Neural crest cell (in vitro differentiated cells): ENCODE results near the gene GPR132. TPM values are rescaled to one million over a fixed set of nuclear protein-coding genes. Genes with fewer than 3 reads are reported as not detected.
A peak's percentile ranks its signal among the peaks of the same experiment; 100 is the strongest.

Experiments used
- DNase-seq: peaks from one replicate; pipeline ENCODE4 v3.0.0; 2021; ENCODE audit warnings: low read depth, mixed read lengths, low spot score
- H3K27ac Mint-ChIP-seq: one replicate; pipeline ENCODE4 v1.8.0; 2021; ENCODE audit warnings: mild to moderate bottlenecking, mixed read lengths; ENCODE audit not compliant: unreplicated experiment
- H3K27me3 Mint-ChIP-seq: 2 replicates; pipeline ENCODE4 v1.8.0; 2021; ENCODE audit warnings: low read depth, mild to moderate bottlenecking, mixed read lengths
- H3K36me3 Mint-ChIP-seq: 2 replicates; pipeline ENCODE4 v1.8.0; 2021; ENCODE audit warnings: low read depth, mild to moderate bottlenecking, mixed read lengths
- H3K4me1 Mint-ChIP-seq: 2 replicates; pipeline ENCODE4 v1.8.0; 2021; ENCODE audit warnings: mixed read lengths
- H3K4me3 Mint-ChIP-seq: one replicate; pipeline ENCODE4 v1.8.0; 2021; ENCODE audit warnings: mild to moderate bottlenecking, mixed read lengths
- H3K9me3 Mint-ChIP-seq: 2 replicates; pipeline ENCODE4 v1.8.0; 2021; ENCODE audit warnings: mixed read lengths
- total RNA-seq: library from RNA; stranded (reverse); gene quantifications from 2 replicates; pipeline ENCODE4 v1.2.1, GENCODE V29; 2021
- TF ChIP-seq, protein P1 (sequence below): fragments of 200-600 bp; sonication (generic); conservative IDR thresholded peaks from 2 replicates; pipeline ENCODE4 v1.5.0; 2021; ENCODE audit warnings: antibody characterized with exemption, mild to moderate bottlenecking

The GPR132 gene
- total RNA-seq, 1 donor from 2014 or later, result not detected

DNA sequence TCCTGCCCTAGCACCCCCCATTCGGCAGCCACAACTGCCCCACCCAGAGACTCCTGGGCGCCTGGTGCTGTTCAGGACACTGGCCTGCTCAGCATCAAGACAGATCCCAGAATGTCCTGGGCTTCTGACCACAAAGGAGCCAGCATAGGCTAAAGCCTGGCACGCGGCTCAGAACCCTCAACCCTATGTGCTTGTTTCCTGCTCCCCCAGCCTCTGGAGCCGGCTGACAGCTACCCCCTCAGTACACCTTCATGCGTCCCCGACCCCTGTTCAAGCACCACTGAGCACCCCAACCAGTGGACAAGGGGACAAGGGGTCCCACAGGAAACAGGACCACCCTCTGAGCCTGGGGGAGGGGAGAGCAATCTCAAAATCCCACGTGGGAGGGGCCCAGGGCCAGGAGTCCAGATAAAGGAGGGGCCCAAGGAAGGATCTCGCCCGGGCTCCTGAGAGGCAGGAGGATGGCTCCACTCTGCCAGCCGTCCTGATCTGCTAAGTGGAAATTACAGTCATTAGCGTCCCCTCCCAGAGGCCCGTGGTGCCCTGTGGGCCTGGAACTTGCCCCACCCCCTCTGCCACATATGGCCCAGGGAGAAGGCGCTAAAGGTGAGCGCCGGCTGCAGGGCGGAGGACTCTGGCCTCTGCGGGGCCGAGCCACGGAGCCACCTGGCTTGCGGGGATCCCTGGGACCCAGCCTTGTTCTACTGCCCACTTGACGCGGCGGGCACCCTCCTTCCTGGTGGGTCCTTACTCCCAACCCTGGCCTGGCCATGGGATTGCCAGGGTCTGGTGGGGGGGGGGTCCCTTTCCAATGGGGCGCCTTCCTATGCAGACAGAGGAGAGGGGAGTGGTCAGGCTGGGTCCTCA is 27.2 kb upstream of the GPR132 start:
- peak overlapping the region; percentile 77 for H3K4me3 Mint-ChIP-seq
- DNase-seq, result no peak
- H3K4me1 Mint-ChIP-seq, result peaks cover 11% of the 10 kb centered on the region
- peak overlapping the region; percentile 35 for H3K27ac Mint-ChIP-seq
- H3K9me3 Mint-ChIP-seq, result no peaks in the 10 kb centered on the region
- peaks cover 14% of the 10 kb centered on the region for H3K27me3 Mint-ChIP-seq
- TF ChIP-seq, protein P1, sequence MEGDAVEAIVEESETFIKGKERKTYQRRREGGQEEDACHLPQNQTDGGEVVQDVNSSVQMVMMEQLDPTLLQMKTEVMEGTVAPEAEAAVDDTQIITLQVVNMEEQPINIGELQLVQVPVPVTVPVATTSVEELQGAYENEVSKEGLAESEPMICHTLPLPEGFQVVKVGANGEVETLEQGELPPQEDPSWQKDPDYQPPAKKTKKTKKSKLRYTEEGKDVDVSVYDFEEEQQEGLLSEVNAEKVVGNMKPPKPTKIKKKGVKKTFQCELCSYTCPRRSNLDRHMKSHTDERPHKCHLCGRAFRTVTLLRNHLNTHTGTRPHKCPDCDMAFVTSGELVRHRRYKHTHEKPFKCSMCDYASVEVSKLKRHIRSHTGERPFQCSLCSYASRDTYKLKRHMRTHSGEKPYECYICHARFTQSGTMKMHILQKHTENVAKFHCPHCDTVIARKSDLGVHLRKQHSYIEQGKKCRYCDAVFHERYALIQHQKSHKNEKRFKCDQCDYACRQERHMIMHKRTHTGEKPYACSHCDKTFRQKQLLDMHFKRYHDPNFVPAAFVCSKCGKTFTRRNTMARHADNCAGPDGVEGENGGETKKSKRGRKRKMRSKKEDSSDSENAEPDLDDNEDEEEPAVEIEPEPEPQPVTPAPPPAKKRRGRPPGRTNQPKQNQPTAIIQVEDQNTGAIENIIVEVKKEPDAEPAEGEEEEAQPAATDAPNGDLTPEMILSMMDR, result no peak
- H3K36me3 Mint-ChIP-seq, result no peaks in the 10 kb centered on the region

DNA sequence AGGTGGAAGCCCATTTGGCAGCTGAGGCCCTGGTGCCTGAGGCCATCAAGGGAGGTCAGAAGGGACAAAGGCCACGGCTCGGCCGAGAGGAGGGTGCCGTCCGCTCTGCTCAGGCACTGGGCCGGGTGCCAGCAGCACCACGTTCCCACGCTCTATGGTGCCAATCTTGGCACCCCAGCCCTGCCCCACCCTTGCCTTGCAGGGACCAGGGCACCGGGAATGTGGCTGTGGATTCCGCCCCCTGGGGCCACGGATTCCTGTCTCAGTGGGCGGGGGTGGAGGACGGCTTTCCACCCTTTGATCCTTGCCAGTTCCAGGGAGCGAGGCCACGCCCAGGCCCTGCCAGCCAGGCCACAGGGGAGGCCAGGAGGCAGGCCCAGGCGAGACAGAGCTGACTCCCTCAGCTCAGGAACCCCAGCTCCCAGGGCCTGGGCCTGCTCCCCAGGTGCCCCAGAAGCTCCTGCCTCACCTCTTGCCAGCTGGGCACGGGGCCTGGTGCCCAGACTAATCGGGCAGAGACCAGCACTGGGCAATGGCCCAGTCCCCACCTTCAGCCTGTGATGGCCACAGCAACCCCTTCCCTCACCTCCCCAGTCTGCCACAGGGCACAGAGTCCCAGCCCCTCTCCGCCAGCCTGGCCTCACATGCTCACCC is 26.4 kb upstream of the GPR132 start:
- Mint-ChIP-seq H3K4me1 (peaks cover 11% of the 10 kb centered on the region), H3K9me3 (no peaks in the 10 kb centered on the region), H3K36me3 (no peaks in the 10 kb centered on the region), H3K27me3 (peaks cover 19% of the 10 kb centered on the region), H3K4me3 (peak overlapping the region; percentile 77), H3K27ac (peak overlapping the region; percentile 35)
- TF ChIP-seq, protein P1, result no peak
- DNase-seq, result no peak

DNA sequence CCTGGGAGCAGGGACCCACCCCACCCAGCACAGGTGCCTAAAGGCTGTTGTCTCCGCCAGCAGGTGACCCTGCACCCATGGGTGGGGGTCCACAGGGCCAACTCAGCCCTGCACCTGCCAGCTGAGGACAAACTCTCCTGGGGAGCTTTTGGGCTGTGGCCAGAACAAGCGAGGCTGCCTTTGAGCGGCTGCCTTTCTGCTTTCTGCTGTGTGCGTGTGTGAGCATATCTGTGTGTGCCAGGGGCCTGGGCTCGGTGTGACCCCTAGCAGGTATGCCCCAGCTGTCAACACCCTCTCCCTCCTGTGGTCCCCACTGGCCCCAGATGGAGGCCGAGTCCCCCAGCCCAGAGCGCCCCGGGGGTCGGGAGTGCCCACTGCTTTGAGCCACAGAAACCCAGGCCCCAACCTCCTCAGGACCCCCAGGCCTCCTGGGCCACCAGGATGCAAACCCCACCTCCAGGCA is 25.9 kb upstream of the GPR132 start:
- TF ChIP-seq, protein P1, result no peak
- no peaks in the 10 kb centered on the region for H3K9me3 Mint-ChIP-seq
- no peaks in the 10 kb centered on the region for H3K36me3 Mint-ChIP-seq
- H3K27me3 Mint-ChIP-seq, result peaks cover 24% of the 10 kb centered on the region
- H3K4me3 Mint-ChIP-seq, result no peak overlapping the region
- no peak for DNase-seq
- H3K27ac Mint-ChIP-seq, result no peak overlapping the region
- peaks cover 11% of the 10 kb centered on the region for H3K4me1 Mint-ChIP-seq

DNA sequence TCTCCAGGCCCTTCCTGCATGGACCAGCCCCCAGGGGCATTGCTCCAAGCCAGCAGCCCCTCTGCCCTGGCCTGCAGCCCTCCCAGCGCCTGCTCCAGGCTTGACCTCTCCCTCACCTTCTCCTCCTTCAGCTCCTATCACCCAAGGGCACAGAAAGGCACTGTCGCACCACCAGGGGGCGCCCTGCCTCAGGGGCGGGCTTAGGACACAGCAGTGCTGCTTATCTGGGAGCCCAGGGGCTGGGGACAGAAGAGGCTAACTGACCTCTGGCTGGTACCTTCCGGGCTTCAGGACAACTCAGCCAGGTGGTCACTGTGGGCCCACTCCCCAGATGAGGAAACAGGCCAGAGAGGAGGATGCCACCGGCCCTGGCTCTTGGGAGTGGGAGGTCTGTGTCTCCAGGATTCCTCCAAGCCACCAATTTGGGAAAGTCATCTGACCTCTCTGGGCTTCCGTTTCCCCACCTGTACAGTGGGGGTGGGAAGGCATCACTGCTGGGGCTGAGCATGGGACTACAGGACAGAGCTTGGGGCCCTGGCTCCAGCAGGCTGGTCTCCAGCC is 25.3 kb upstream of the GPR132 start:
- Mint-ChIP-seq H3K27me3 (peaks cover 24% of the 10 kb centered on the region), H3K36me3 (no peaks in the 10 kb centered on the region), H3K9me3 (no peaks in the 10 kb centered on the region), H3K27ac (no peak overlapping the region), H3K4me3 (peak overlapping the region; percentile 83), H3K4me1 (peaks cover 11% of the 10 kb centered on the region)
- TF ChIP-seq, protein P1, result peak; percentile 98
- DNase-seq, result peak; percentile 88

DNA sequence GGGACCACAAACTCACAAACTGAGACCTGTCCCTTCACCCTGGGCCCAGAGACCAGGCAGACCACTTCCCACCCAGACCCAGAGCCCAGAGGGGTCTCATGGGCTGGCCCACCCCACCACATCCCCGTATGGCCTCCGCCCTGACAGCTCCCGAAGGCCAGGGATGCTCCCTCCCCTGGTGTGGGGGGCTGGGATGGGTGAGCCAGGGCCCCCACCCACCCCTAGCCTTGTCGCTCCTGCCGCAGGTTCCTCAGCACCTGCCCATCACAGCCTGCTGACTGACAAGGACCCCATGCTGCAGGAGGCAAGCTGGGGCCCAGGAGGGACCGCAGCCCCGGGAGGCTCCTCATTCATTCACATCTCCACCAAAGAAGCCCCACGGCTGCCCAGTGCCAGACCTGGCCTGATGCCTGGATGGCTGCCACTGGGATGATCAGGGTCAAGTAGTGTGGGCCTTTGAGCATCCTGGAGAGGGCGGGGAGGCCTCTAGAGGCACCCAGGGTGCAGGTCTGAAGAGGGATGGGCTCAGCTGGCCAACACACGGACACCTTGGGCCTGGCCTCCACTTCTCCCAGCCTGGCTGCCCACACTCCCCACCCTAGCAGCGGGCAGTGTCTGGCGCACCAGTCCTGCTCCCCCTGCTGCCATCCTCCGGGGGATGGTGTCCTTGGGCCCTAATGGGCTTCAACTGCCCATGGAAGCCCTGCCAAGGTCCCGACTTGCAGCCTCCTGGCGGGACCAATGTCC is 24.7 kb upstream of the GPR132 start:
- H3K4me1 Mint-ChIP-seq, result peaks cover 11% of the 10 kb centered on the region
- no peaks in the 10 kb centered on the region for H3K36me3 Mint-ChIP-seq
- peaks cover 24% of the 10 kb centered on the region for H3K27me3 Mint-ChIP-seq
- H3K9me3 Mint-ChIP-seq, result no peaks in the 10 kb centered on the region
- H3K4me3 Mint-ChIP-seq, result peak overlapping the region; percentile 83
- no peak for DNase-seq
- TF ChIP-seq, protein P1, result no peak
- H3K27ac Mint-ChIP-seq, result no peak overlapping the region
